ENCODE data around the gene BTBD9.

BTBD9 gene

GRCh38 chr6:38639498-38640215 lies at the start of gene BTBD9:
BTBD9 (minus strand) TSS chr6:38639929.
- DNase-seq (ENCODE audit: low read depth in 2 of 2) = peak; percentile 53 to 54

GRCh38 chr6:38688579-38689087 lies 48.9 kb upstream of the BTBD9 start:
- no peak for DNase-seq (ENCODE audit: low read depth in 2 of 2)

GRCh38 chr6:38687549-38687948 lies 47.8 kb upstream of the BTBD9 start:
- no peak for DNase-seq (ENCODE audit: low read depth in 2 of 2)

- no peak for DNase-seq (ENCODE audit: low read depth in 2 of 2)
Measured at GRCh38 chr6:38687043-38687353, 47.3 kb upstream of the BTBD9 start.

- DNase-seq (ENCODE audit: low read depth in 2 of 2) = no peak
Measured at GRCh38 chr6:38686270-38687042, 46.7 kb upstream of the BTBD9 start.

- DNase-seq (ENCODE audit: low read depth in 2 of 2) = no peak
Measured at GRCh38 chr6:38684904-38685303, 45.2 kb upstream of the BTBD9 start.

- DNase-seq (ENCODE audit: low read depth in 2 of 2) = no peak
Measured at GRCh38 chr6:38684237-38684636, 44.5 kb upstream of the BTBD9 start.

GRCh38 chr6:38681850-38682249 lies 42.1 kb upstream of the BTBD9 start:
- DNase-seq (ENCODE audit: low read depth in 2 of 2) = no peak

GRCh38 chr6:38679668-38680067 lies 39.9 kb upstream of the BTBD9 start:
- DNase-seq (ENCODE audit: low read depth in 2 of 2) = no peak

- no peak for DNase-seq (ENCODE audit: low read depth in 2 of 2)
Measured at GRCh38 chr6:38678178-38678760, 38.5 kb upstream of the BTBD9 start.

- DNase-seq (ENCODE audit: low read depth in 2 of 2) = no peak
Measured at GRCh38 chr6:38676974-38677544, 37.3 kb upstream of the BTBD9 start.

GRCh38 chr6:38676236-38676973 lies 36.7 kb upstream of the BTBD9 start:
- no peak for DNase-seq (ENCODE audit: low read depth in 2 of 2)

GRCh38 chr6:38673397-38674165 lies 33.9 kb upstream of the BTBD9 start:
- no peak for DNase-seq (ENCODE audit: low read depth in 2 of 2)

- no peak for DNase-seq (ENCODE audit: low read depth in 2 of 2)
Measured at GRCh38 chr6:38671885-38672467, 32.2 kb upstream of the BTBD9 start.

GRCh38 chr6:38658418-38659167 lies 18.9 kb upstream of the BTBD9 start:
- DNase-seq (ENCODE audit: low read depth in 2 of 2) = no peak

GRCh38 chr6:38656896-38657295 lies 17.2 kb upstream of the BTBD9 start:
- DNase-seq (ENCODE audit: low read depth in 2 of 2) = no peak

- DNase-seq (ENCODE audit: low read depth in 2 of 2) = no peak
Measured at GRCh38 chr6:38654263-38654662, 14.5 kb upstream of the BTBD9 start.

- no peak for DNase-seq (ENCODE audit: low read depth in 2 of 2)
Measured at GRCh38 chr6:38651121-38651784, 11.5 kb upstream of the BTBD9 start.

GRCh38 chr6:38650207-38650752 lies 10.6 kb upstream of the BTBD9 start:
- no peak for DNase-seq (ENCODE audit: low read depth in 2 of 2)
